ENCODE measurements around the gene ATP6V1G2.
"Not testable (repeated sequence)": the region's sequence is repeated elsewhere in the genome, so short reads cannot be mapped to it uniquely, and the experiment has no call there.

Gene ATP6V1G2

GRCh38 chr6:31558318-31558625 lies 11.9 kb upstream of the ATP6V1G2 start:
- DNase-seq = no peak
- intact Hi-C loops (cut with DNase I) = no loop called here

- intact Hi-C loops (cut with DNase I) = no loop called here
- no peak for DNase-seq
Observed at GRCh38 chr6:31557443-31558317, 11.3 kb upstream of the ATP6V1G2 start.

- no peak for DNase-seq
- intact Hi-C loops (cut with DNase I) = no loop called here
Observed at GRCh38 chr6:31556307-31556706, 9.9 kb upstream of the ATP6V1G2 start.

- intact Hi-C loops (cut with DNase I) = not testable (repeated sequence)
- peak in 35 of 42 donors; percentile 17 to 81 (median 54) for DNase-seq
Observed at GRCh38 chr6:31551371-31551770, 5.0 kb upstream of the ATP6V1G2 start.

GRCh38 chr6:31548544-31548873 lies 2.1 kb upstream of the ATP6V1G2 start:
- intact Hi-C loops (cut with DNase I) = no loop called here
- no peak for DNase-seq

GRCh38 chr6:31547727-31548543 lies 1.5 kb upstream of the ATP6V1G2 start:
- DNase-seq = peak in 2 of 42 donors; percentile 8 to 21
- intact Hi-C loops (cut with DNase I) = loop anchor here (2.0 kb wide), 1 partner anchor 51 kb away; no protein-coding TSS in a partner anchor

GRCh38 chr6:31546958-31547726 lies 734 bp upstream of the ATP6V1G2 start, which contains the start of gene NFKBIL1:
NFKBIL1 (plus strand) TSS chr6:31547608; CDS start chr6:31547695, 87 bp downstream.
- intact Hi-C loops (cut with DNase I) = loop anchor here (2.0 kb wide), 1 partner anchor 52 kb away; no protein-coding TSS in a partner anchor
- DNase-seq = peak; percentile 95 to 99 (median 98)

- DNase-seq = no peak
- intact Hi-C loops (cut with DNase I) = no loop called here
Observed at GRCh38 chr6:31545291-31545690, 1.1 kb downstream of the ATP6V1G2 start.

- intact Hi-C loops (cut with DNase I) = loop anchor here (5.0 kb wide), 2 partner anchors 52 to 78 kb away; partner anchors contain the start of gene PRRC2A
- DNase-seq = no peak
Observed at GRCh38 chr6:31544676-31545075, 1.7 kb downstream of the ATP6V1G2 start.

- DNase-seq = no peak
- intact Hi-C loops (cut with DNase I) = loop anchor here (5.0 kb wide), 2 partner anchors 51 to 79 kb away; partner anchors contain the start of gene PRRC2A
Observed at GRCh38 chr6:31543639-31544038, 2.8 kb downstream of the ATP6V1G2 start.

GRCh38 chr6:31541658-31542521 lies 4.5 kb downstream of the ATP6V1G2 start, which contains the start of gene DDX39B:
DDX39B (minus strand) TSS chr6:31542003; CDS start chr6:31540532, 1,471 bp downstream.
- peak; percentile 93 to 99 (median 97) for DNase-seq
- intact Hi-C loops (cut with DNase I) = loop anchor here (5.0 kb wide), 2 partner anchors 50 to 80 kb away; partner anchors contain the start of gene PRRC2A

GRCh38 chr6:31541059-31541657 lies 5.2 kb downstream of the ATP6V1G2 start:
- peak in 13 of 42 donors; percentile 17 to 54 (median 30) for DNase-seq
- intact Hi-C loops (cut with DNase I) = loop anchor here (5.0 kb wide), 2 partner anchors 49 to 81 kb away; partner anchors contain the start of gene PRRC2A

GRCh38 chr6:31540640-31541039 lies 5.8 kb downstream of the ATP6V1G2 start:
- DNase-seq = no peak
- intact Hi-C loops (cut with DNase I) = loop anchor here (5.0 kb wide), 2 partner anchors 48 to 82 kb away; partner anchors contain the start of gene PRRC2A

GRCh38 chr6:31538805-31539400 lies 7.5 kb downstream of the ATP6V1G2 start:
- intact Hi-C loops (cut with DNase I) = no loop called here
- peak in 30 of 42 donors; percentile 23 to 78 (median 56) for DNase-seq

GRCh38 chr6:31535538-31536324 lies 10.7 kb downstream of the ATP6V1G2 start:
- intact Hi-C loops (cut with DNase I) = no loop called here
- DNase-seq = no peak

GRCh38 chr6:31534521-31535040 lies 11.8 kb downstream of the ATP6V1G2 start:
- DNase-seq = no peak
- intact Hi-C loops (cut with DNase I) = no loop called here

Data from head of caudate nucleus (tissue), 42 donors.